Adrenal gland (tissue), 12 donors: ENCODE data around the gene HSF4. TPM values are rescaled to one million over a fixed set of nuclear protein-coding genes. Genes with fewer than 3 reads are reported as not detected.

Experiments used
- DNase-seq, 7 donors: peaks; one replicate each; pipeline ENCODE4 v3.0.0-alpha.2; 2019 to 2020
- H3K27ac ChIP-seq, 5 donors: fragments of 200-600 bp; sonication (generic) in 4 of 5; 1 replicate in 3 of 5; 2 replicates in 2 of 5; pipeline versions ENCODE4 v1.5.1 to v1.8.0; 2016 to 2020; ENCODE audit warnings: mild to moderate bottlenecking in 1 of 5
- H3K27me3 ChIP-seq: fragments of 200-600 bp; 2 replicates; pipeline ENCODE4 v1.8.0; 2021
- H3K36me3 ChIP-seq, 2 donors: fragments of 200-600 bp; replicated peaks in 1 of 2; 1 replicate in 1 of 2; 2 replicates in 1 of 2; pipeline versions ENCODE4 v1.5.1 to v1.8.0; 2018 to 2022
- H3K4me1 ChIP-seq, 2 donors: fragments of 200-600 bp; replicated peaks in 1 of 2; 1 replicate in 1 of 2; 2 replicates in 1 of 2; pipeline versions ENCODE4 v1.5.1 to v1.8.0; 2018 to 2021
- H3K4me3 ChIP-seq, 4 donors: fragments of 200-600 bp; sonication (generic) in 3 of 4; one replicate each; pipeline ENCODE4 v1.5.1; 2016 to 2018
- H3K9me3 ChIP-seq, 3 donors: fragments of 200-600 bp; sonication (generic) in 1 of 3; replicated peaks in 1 of 3; 1 replicate in 2 of 3; 2 replicates in 1 of 3; pipeline versions ENCODE4 v1.5.1 to v1.8.0; 2016 to 2021
- CTCF ChIP-seq, 6 experiments: fragments of 450-650 bp in 4 of 6; fragments of 200-600 bp in 2 of 6; sonication (generic) in 1 of 6; IDR thresholded peaks; 1 replicate in 5 of 6; 2 replicates in 1 of 6; pipeline versions ENCODE4 v1.5.1 to v1.8.0; 2016 to 2021; ENCODE audit warnings: antibody characterized with exemption in 6 of 6, mild to moderate bottlenecking in 2 of 6, moderate library complexity in 1 of 6
- POLR2A ChIP-seq, 2 donors: fragments of 450-650 bp; IDR thresholded peaks; one replicate each; pipeline ENCODE4 v1.6.1; 2017; ENCODE audit warnings: antibody characterized with exemption in 2 of 2, mild to moderate bottlenecking in 2 of 2, moderate library complexity in 1 of 2
- WGBS, 4 donors: extraction: QIAGEN DNeasy Blood & Tissue Kit in 2 of 4; methylation state at CpG; one replicate each; pipeline versions ENCODE4 v1.1.5 to v1.1.7; 2013 to 2017; 5-methylcytosine and 5-hydroxymethylcytosine counted together
- intact Hi-C, 2 donors: fragments of 100-400 bp; cut with DNase I; formaldehyde crosslinking; loops; one replicate each; pipeline versions ENCODE4 v1.14.1 to v1.15.0; 2022 to 2023
- microRNA counts, 2 donors: library from miRNA; unstranded; fragments of <30 nt; microRNA quantifications; one replicate each; lab custom pipeline; 2016
- microRNA-seq, 3 donors: library from miRNA; unstranded; fragments of <30 nt; microRNA quantifications; one replicate each; pipeline ENCODE4, GENCODE V29; 2017 to 2020
- polyA plus RNA-seq, 3 donors: library from polyadenylated mRNA; stranded (reverse); fragments of 200-250 nt in 2 of 3; fragments of 350-450 nt in 1 of 3; fragmentation: Illumina TruSeq in 1 of 3; extraction: RNeasy Lipid Tissue Mini Kit (QIAGEN cat#74804) in 1 of 3; gene quantifications; one replicate each; pipeline ENCODE4 v1.2.3, GENCODE V29; 2013 to 2014
- small RNA-seq, 2 donors: library from RNA; depleted of rRNA; stranded (forward); fragments of <200 nt; gene quantifications; one replicate each; pipeline ENCODE3, GENCODE V24; 2016
- total RNA-seq, 9 donors: library from RNA; depleted of rRNA in 4 of 9; stranded (reverse); fragments of >200 nt in 4 of 9; fragments of 120-200 nt in 1 of 9; fragmentation: NEBNext Ultra II Directional in 1 of 9; extraction: Animal tissue kit (Norgen Biotek cat#: 25700) in 1 of 9; gene quantifications; one replicate each; pipeline versions ENCODE4 v1.1.0 to v1.2.4, GENCODE V29; 2013 to 2023
- donor health status: healthy with polysubstance abuse.
- donor health status: Bipolar disorder and iron deficiency.
- donor health status: DM: yes; HTN: yes; CAD: no.
- donor health status: DM: no; HTN: no; CAD: no.
- donor health status: DM: no; HTN: no; CAD: no.
- donor health status: DM: yes; HTN: yes; CAD: no.

Gene HSF4
- total and polyA plus RNA-seq, 12 donors, result 5.9 to 700 (median 49.4) TPM

GRCh38 chr16:67213197-67214019 is 48.9 kb downstream of the HSF4 start:
- Histone ChIP-seq H3K27ac (no peak overlapping the region), H3K9me3 (no peaks in the 10 kb centered on the region), H3K27me3 (no peaks in the 10 kb centered on the region), H3K4me3 (no peak overlapping the region), H3K4me1 (peaks cover 0 to 19% of the 10 kb centered on the region in 2 donors), H3K36me3 (no peaks in the 10 kb centered on the region)
- WGBS, 4 donors, result 65 to 78% (median 69%) methylated on average over 7 to 8 of the region's 8 CpGs
- no peak for TF ChIP-seq CTCF (IDR thresholded peaks at IDR 0.05)
- no peak for TF ChIP-seq POLR2A (IDR thresholded peaks at IDR 0.05)
- DNase-seq, result no peak
- intact Hi-C loops, result no loop called here

GRCh38 chr16:67215706-67216105 is 51.2 kb downstream of the HSF4 start:
- peaks cover 0 to 18% of the 10 kb centered on the region in 2 donors for H3K4me1 ChIP-seq
- no peaks in the 10 kb centered on the region for H3K27me3 ChIP-seq
- intact Hi-C loops, result no loop called here
- 75 to 85% (median 80%) methylated on average over 5 of the region's 5 CpGs for WGBS, 4 donors
- no peaks in the 10 kb centered on the region for H3K9me3 ChIP-seq
- no peak overlapping the region for H3K27ac ChIP-seq
- TF ChIP-seq POLR2A (IDR thresholded peaks at IDR 0.05) (no peak), CTCF (IDR thresholded peaks at IDR 0.05) (no peak)
- DNase-seq, result no peak
- no peaks in the 10 kb centered on the region for H3K36me3 ChIP-seq
- H3K4me3 ChIP-seq, result no peak overlapping the region

- no peak overlapping the region for H3K4me3 ChIP-seq
- H3K4me1 ChIP-seq, result peaks cover 0 to 18% of the 10 kb centered on the region in 2 donors
- no peaks in the 10 kb centered on the region for H3K36me3 ChIP-seq
- TF ChIP-seq CTCF (IDR thresholded peaks at IDR 0.05), result no peak
- no peak for TF ChIP-seq POLR2A (IDR thresholded peaks at IDR 0.05)
- peak overlapping the region in 2 of 5 donors; percentile 32 to 64 for H3K27ac ChIP-seq
- no peaks in the 10 kb centered on the region for H3K9me3 ChIP-seq
- 65 to 74% (median 72%) methylated on average over 18 of the region's 18 CpGs for WGBS, 4 donors
- intact Hi-C loops, result no loop called here
- H3K27me3 ChIP-seq, result no peaks in the 10 kb centered on the region
- peak in 6 of 7 donors; percentile 57 to 79 (median 70) for DNase-seq
These were observed 52.3 kb downstream of the HSF4 start for GRCh38 chr16:67216612-67217490.

MicroRNAs encoded within 50 kb of the gene (microRNA counts, 767-probe panel; counts per million panel counts)
- microRNA hsa-miR-328 (lab: Ali Mortazavi, UCI), result 0 counts per million in 2 donors

Small RNA genes lying within 50 kb of the gene (microRNA-seq; reads per million reads assigned to microRNA genes)
- gene MIR328, result 230 to 1,595 (median 529) reads per million in 3 donors

Small RNA genes lying within 50 kb of the gene (small RNA-seq; reads per million reads assigned to genes)
- 7.1 to 12.1 reads per million in 2 donors for gene MIR328

Other genes with a start within 250 kb of the HSF4 start
- gene CDH16, start 245.9 kb upstream of the HSF4 start, total RNA-seq, result under 1 TPM in 1 of 9 donors, not detected in 8; 0.69 TPM
- gene CDH16, start 245.9 kb upstream of the HSF4 start, polyA plus RNA-seq, result not detected
- gene RRAD, start 239.2 kb upstream of the HSF4 start, total RNA-seq, result 10 to 100 TPM in 5 of 9 donors, 1 to 10 TPM in 3, under 1 TPM in 1; 0.22 to 46.1 (median 10.5) TPM
- gene RRAD, start 239.2 kb upstream of the HSF4 start, polyA plus RNA-seq, result 10 to 100 TPM in 2 of 3 donors, under 1 TPM in 1; 0.66 to 52.5 (median 15.6) TPM
- 100 to 1,000 TPM in 3 of 9 donors, 10 to 100 TPM in 6; 80.7 to 177 (median 94.7) TPM for gene CIAO2B, start 230.3 kb upstream of the HSF4 start, total RNA-seq
- 100 to 1,000 TPM; 137 to 258 (median 141) TPM for gene CIAO2B, start 230.3 kb upstream of the HSF4 start, polyA plus RNA-seq
- gene CES2, start 229.2 kb upstream of the HSF4 start, total RNA-seq, result 100 to 1,000 TPM in 1 of 9 donors, 10 to 100 TPM in 8; 25.6 to 133 (median 87.5) TPM
- 100 to 1,000 TPM in 1 of 3 donors, 10 to 100 TPM in 2; 28.8 to 119 (median 57.8) TPM for gene CES2, start 229.2 kb upstream of the HSF4 start, polyA plus RNA-seq
- 1 to 10 TPM in 5 of 9 donors, under 1 TPM in 3, not detected in 1; 0.23 to 1.7 (median 1.2) TPM for gene CES3, start 203.5 kb upstream of the HSF4 start, total RNA-seq
- gene CES3, start 203.5 kb upstream of the HSF4 start, polyA plus RNA-seq, result under 1 TPM; 0.22 to 0.67 (median 0.48) TPM
- gene CES4A, start 176.2 kb upstream of the HSF4 start, total RNA-seq, result 10 to 100 TPM in 7 of 9 donors, 1 to 10 TPM in 2; 4.4 to 31.0 (median 15.6) TPM
- gene CES4A, start 176.2 kb upstream of the HSF4 start, polyA plus RNA-seq, result 100 to 1,000 TPM in 1 of 3 donors, 10 to 100 TPM in 1, 1 to 10 TPM in 1; 7.0 to 127 (median 80.3) TPM
- gene CBFB, start 135.6 kb upstream of the HSF4 start, total RNA-seq, result 10 to 100 TPM; 19.3 to 41.2 (median 31.5) TPM
- gene CBFB, start 135.6 kb upstream of the HSF4 start, polyA plus RNA-seq, result 10 to 100 TPM; 13.0 to 20.9 (median 13.5) TPM
- gene PHAF1, start 54.8 kb upstream of the HSF4 start, total RNA-seq, result 10 to 100 TPM; 12.6 to 27.4 (median 14.5) TPM
- gene PHAF1, start 54.8 kb upstream of the HSF4 start, polyA plus RNA-seq, result 10 to 100 TPM in 2 of 3 donors, 1 to 10 TPM in 1; 9.0 to 13.7 (median 10.4) TPM
- 10 to 100 TPM in 8 of 9 donors, 1 to 10 TPM in 1; 2.9 to 52.1 (median 28.6) TPM for gene B3GNT9, start 13.7 kb upstream of the HSF4 start, total RNA-seq
- gene B3GNT9, start 13.7 kb upstream of the HSF4 start, polyA plus RNA-seq, result 10 to 100 TPM in 2 of 3 donors, 1 to 10 TPM in 1; 6.4 to 15.0 (median 11.9) TPM
- 10 to 100 TPM; 14.4 to 62.7 (median 33.8) TPM for gene TRADD, start 4.8 kb upstream of the HSF4 start, total RNA-seq
- gene TRADD, start 4.8 kb upstream of the HSF4 start, polyA plus RNA-seq, result 10 to 100 TPM in 2 of 3 donors, 1 to 10 TPM in 1; 4.1 to 30.5 (median 19.6) TPM
- gene FBXL8, start 4.8 kb upstream of the HSF4 start, total RNA-seq, result 10 to 100 TPM in 7 of 9 donors, 1 to 10 TPM in 2; 3.6 to 58.3 (median 37.1) TPM
- gene FBXL8, start 4.8 kb upstream of the HSF4 start, polyA plus RNA-seq, result 10 to 100 TPM in 2 of 3 donors, 1 to 10 TPM in 1; 1.4 to 63.0 (median 27.3) TPM
- 100 to 1,000 TPM in 5 of 9 donors, 10 to 100 TPM in 4; 36.4 to 162 (median 108) TPM for gene NOL3, start 5.8 kb downstream of the HSF4 start, total RNA-seq
- gene NOL3, start 5.8 kb downstream of the HSF4 start, polyA plus RNA-seq, result 100 to 1,000 TPM in 2 of 3 donors, 10 to 100 TPM in 1; 58.3 to 168 (median 150) TPM
- gene MATCAP1, start 19.2 kb downstream of the HSF4 start, total RNA-seq, result 100 to 1,000 TPM in 1 of 9 donors, 10 to 100 TPM in 8; 16.5 to 107 (median 47.9) TPM
- 100 to 1,000 TPM in 2 of 3 donors, 10 to 100 TPM in 1; 12.6 to 237 (median 112) TPM for gene MATCAP1, start 19.2 kb downstream of the HSF4 start, polyA plus RNA-seq
- 10 to 100 TPM in 5 of 9 donors, 1 to 10 TPM in 4; 3.2 to 27.2 (median 11.1) TPM for gene EXOC3L1, start 25.4 kb downstream of the HSF4 start, total RNA-seq
- gene EXOC3L1, start 25.4 kb downstream of the HSF4 start, polyA plus RNA-seq, result 10 to 100 TPM in 2 of 3 donors, under 1 TPM in 1; 0.71 to 26.7 (median 19.9) TPM
- 100 to 1,000 TPM in 1 of 9 donors, 10 to 100 TPM in 8; 47.7 to 122 (median 60.9) TPM for gene E2F4, start 27.4 kb downstream of the HSF4 start, total RNA-seq
- 10 to 100 TPM; 44.4 to 81.0 (median 77.3) TPM for gene E2F4, start 27.4 kb downstream of the HSF4 start, polyA plus RNA-seq
- gene ELMO3, start 34.4 kb downstream of the HSF4 start, total RNA-seq, result 1 to 10 TPM in 7 of 9 donors, under 1 TPM in 2; 0.61 to 5.4 (median 1.6) TPM
- 1 to 10 TPM in 2 of 3 donors, under 1 TPM in 1; 0.18 to 7.0 (median 4.6) TPM for gene ELMO3, start 34.4 kb downstream of the HSF4 start, polyA plus RNA-seq
- 10 to 100 TPM; 52.1 to 95.1 (median 68.7) TPM for gene TMEM208, start 62.4 kb downstream of the HSF4 start, total RNA-seq
- 100 to 1,000 TPM in 2 of 3 donors, 10 to 100 TPM in 1; 75.3 to 289 (median 209) TPM for gene TMEM208, start 62.4 kb downstream of the HSF4 start, polyA plus RNA-seq
- gene FHOD1, start 82.7 kb downstream of the HSF4 start, total RNA-seq, result 10 to 100 TPM; 17.3 to 86.3 (median 43.3) TPM
- 100 to 1,000 TPM in 1 of 3 donors, 10 to 100 TPM in 2; 16.6 to 148 (median 96.4) TPM for gene FHOD1, start 82.7 kb downstream of the HSF4 start, polyA plus RNA-seq
- gene SLC9A5, start 84.2 kb downstream of the HSF4 start, total RNA-seq, result 1 to 10 TPM in 3 of 9 donors, under 1 TPM in 5, not detected in 1; 0.09 to 2.1 (median 0.62) TPM
- 1 to 10 TPM in 2 of 3 donors, under 1 TPM in 1; 0.20 to 2.8 (median 2.7) TPM for gene SLC9A5, start 84.2 kb downstream of the HSF4 start, polyA plus RNA-seq
- gene PLEKHG4, start 114.8 kb downstream of the HSF4 start, total RNA-seq, result 10 to 100 TPM in 5 of 9 donors, 1 to 10 TPM in 4; 4.1 to 25.7 (median 10.1) TPM
- 10 to 100 TPM in 2 of 3 donors, 1 to 10 TPM in 1; 4.5 to 48.7 (median 27.5) TPM for gene PLEKHG4, start 114.8 kb downstream of the HSF4 start, polyA plus RNA-seq
- gene KCTD19, start 162.0 kb downstream of the HSF4 start, total RNA-seq, result 1 to 10 TPM in 1 of 9 donors, under 1 TPM in 1, not detected in 7; 0.04 to 3.2 TPM
- under 1 TPM; 0.07 to 0.80 (median 0.18) TPM for gene KCTD19, start 162.0 kb downstream of the HSF4 start, polyA plus RNA-seq
- 1 to 10 TPM in 1 of 9 donors, under 1 TPM in 3, not detected in 5; 0.15 to 4.7 (median 0.52) TPM for gene LRRC36, start 162.1 kb downstream of the HSF4 start, total RNA-seq
- gene LRRC36, start 162.1 kb downstream of the HSF4 start, polyA plus RNA-seq, result 1 to 10 TPM in 1 of 3 donors, under 1 TPM in 2; 0.24 to 1.9 (median 0.61) TPM
- 10 to 100 TPM in 1 of 9 donors, 1 to 10 TPM in 7, not detected in 1; 1.1 to 12.8 (median 3.4) TPM for gene TPPP3, start 228.8 kb downstream of the HSF4 start, total RNA-seq
- 10 to 100 TPM in 2 of 3 donors, 1 to 10 TPM in 1; 9.4 to 22.7 (median 16.6) TPM for gene TPPP3, start 228.8 kb downstream of the HSF4 start, polyA plus RNA-seq